ENCODE results near the gene RPS14. TPM values are rescaled to one million over a fixed set of nuclear protein-coding genes. Genes with fewer than 3 reads are reported as not detected.

Gene RPS14
- total RNA-seq, 1 donor from 2014 or later = 3,646 TPM

DNA sequence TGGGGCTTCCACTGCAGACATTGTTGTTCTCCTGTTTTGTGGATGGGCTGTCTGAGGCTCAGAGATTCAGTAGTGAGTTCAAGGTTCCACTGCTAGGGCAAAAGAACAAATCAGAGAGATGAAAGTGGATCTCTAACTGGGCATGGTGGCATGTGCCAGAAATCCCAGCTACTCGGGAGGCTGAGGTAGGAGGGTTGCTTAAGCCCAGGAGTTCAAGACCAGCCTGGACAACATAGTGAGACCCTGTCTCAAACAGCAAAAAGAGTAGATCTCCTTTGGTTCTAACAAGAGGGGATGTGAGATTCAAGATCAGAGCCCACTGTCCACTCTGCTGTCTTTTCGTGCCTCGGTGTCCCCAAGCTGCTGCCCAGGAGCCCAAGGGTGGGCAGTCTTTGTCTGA, 46.6 kb upstream of the RPS14 start:
- no peak overlapping the region for H3K4me3 ChIP-seq (ENCODE audit: low read depth, low read length)
- TF ChIP-seq CTCF (conservative IDR thresholded peaks at IDR 0.05; ENCODE audit: low read depth, low read length) = no peak
- no peak for DNase-seq (ENCODE audit: low read depth)

DNA sequence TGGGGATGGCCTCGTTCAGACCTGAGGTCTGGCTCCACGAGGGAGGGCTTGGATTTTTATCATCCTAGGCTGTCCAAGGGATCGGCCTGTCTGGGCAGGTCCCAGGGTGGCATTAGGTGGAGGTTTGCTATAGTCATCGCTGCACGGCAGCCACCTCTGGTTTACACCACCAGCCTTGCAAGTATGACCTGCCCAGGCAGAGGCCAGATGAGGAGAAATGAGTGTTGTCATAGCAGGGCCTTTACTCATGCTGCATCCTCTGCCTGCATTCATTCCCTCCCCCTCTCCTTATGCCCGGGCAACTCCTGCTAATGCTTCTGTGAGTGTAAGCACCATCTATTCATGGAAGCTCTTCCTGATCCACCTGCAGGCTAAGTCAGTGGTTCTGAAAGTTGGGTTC, 43.1 kb upstream of the RPS14 start:
- peak; percentile 47 for DNase-seq (ENCODE audit: low read depth)
- H3K4me3 ChIP-seq (ENCODE audit: low read depth, low read length) = no peak overlapping the region
- no peak for TF ChIP-seq CTCF (conservative IDR thresholded peaks at IDR 0.05; ENCODE audit: low read depth, low read length)

DNA sequence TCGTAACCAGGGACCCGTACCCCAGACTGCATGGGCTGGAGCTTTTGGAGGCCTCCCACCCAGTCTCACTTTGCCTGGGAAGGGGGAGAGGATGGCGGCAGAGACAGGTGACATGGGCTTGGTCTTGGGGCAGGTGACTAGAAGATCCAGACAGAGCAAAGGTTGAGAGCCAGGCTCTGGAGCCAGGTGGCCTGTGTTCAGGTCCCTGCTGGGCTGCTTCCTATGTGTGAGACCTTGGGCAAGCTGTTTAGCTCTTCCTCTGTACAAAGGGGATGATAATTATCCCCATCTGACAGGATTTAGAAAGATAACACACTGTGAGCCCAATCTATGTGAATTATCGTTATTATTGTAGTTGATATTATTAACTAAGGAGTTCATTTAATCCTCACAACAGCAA, 42.3 kb upstream of the RPS14 start:
- no peak overlapping the region for H3K4me3 ChIP-seq (ENCODE audit: low read depth, low read length)
- TF ChIP-seq CTCF (conservative IDR thresholded peaks at IDR 0.05; ENCODE audit: low read depth, low read length) = no peak
- DNase-seq (ENCODE audit: low read depth) = no peak

DNA sequence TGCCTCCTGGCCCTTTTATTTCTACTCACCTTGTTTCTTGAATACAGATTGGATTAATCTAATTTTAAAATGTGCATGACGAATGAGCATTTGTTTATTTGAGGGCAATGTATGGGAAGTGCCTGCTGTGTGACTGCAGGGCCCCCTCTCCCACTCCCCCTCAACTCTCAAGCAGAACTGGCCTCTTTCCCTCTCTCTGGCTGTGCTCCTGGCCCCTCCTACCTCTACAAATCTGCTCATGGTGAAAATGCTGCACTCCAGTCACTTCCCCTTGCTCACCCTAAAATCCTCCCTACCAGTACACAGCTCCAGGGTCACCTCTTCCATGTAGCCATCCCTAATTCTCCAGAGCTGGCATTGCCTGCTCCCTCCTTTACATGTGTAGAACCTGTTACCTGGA, 41.2 kb upstream of the RPS14 start:
- no peak overlapping the region for H3K4me3 ChIP-seq (ENCODE audit: low read depth, low read length)
- TF ChIP-seq CTCF (conservative IDR thresholded peaks at IDR 0.05; ENCODE audit: low read depth, low read length) = no peak

DNA sequence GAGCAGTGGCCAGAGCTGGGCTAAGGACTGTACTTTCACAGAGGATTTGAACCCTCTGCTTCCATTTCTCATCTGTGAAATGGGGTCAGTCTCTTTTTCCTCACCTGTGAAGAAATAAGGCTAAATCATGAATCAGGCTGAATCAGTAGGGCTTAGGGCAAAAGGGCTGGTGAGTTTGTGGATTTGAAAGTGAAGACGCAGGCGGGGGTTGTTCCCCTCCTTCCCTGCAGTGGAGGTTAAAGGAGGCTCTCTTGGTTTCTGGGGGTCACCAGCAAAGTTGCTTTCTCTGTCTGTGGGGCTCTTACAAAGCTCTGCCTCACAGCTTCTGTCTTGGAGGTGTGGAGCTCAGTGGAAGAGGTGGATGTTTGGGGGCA, 40.7 kb upstream of the RPS14 start:
- TF ChIP-seq CTCF (conservative IDR thresholded peaks at IDR 0.05; ENCODE audit: low read depth, low read length) = no peak
- H3K4me3 ChIP-seq (ENCODE audit: low read depth, low read length) = no peak overlapping the region

More for the DNA sequence above, 41.2 kb upstream of the RPS14 start:
- no peak for DNase-seq (ENCODE audit: low read depth)

GRCh38 chr5:150489360-150490295, 40.1 kb upstream of the RPS14 start:
- no peak for DNase-seq (ENCODE audit: low read depth)
- no peak for TF ChIP-seq CTCF (conservative IDR thresholded peaks at IDR 0.05; ENCODE audit: low read depth, low read length)
- H3K4me3 ChIP-seq (ENCODE audit: low read depth, low read length) = no peak overlapping the region

More for the DNA sequence above, 40.7 kb upstream of the RPS14 start:
- no peak for DNase-seq (ENCODE audit: low read depth)

Measured in epithelial cell of proximal tubule (primary cell).